GM12878 (cell line): ENCODE data around the gene LRRC2. TPM values are rescaled to one million over a fixed set of nuclear protein-coding genes. Genes with fewer than 3 reads are reported as not detected.

ENCODE experiments used
- ATAC-seq: fragments of 200-7000 bp; cut with Tn5 transposase; 3 replicates; pipeline ENCODE4 v1.9.1; 2020; ENCODE audit warnings: mild to moderate bottlenecking, moderate library complexity
- BruUV-seq: library from RNA; stranded (reverse); fragments of 400-500 nt; replicated peaks from 2 replicates; lab custom pipeline; 2021; lab: Mats Ljungman, UMichigan
- CTCF ChIA-PET: fragments of 300-600 bp; sonication (Branson Sonifier 250); formaldehyde crosslinking; extraction: SDS; loops from one replicate; lab custom pipeline; 2021; ENCODE audit warnings: inconsistent platforms; lab: Yijun Ruan, JAX
- POLR2A ChIA-PET: fragments of 350-600 bp; formaldehyde crosslinking; extraction: SDS; loops from one replicate; lab custom pipeline; 2021; ENCODE audit warnings: inconsistent platforms; lab: Charles Lee
- RAD21 ChIA-PET: fragments of 300-600 bp; sonication (Branson Sonifier 250); formaldehyde crosslinking; loops from one replicate; lab custom pipeline; 2023; ENCODE audit warnings: antibody characterized with exemption; ENCODE audit not compliant: unreplicated experiment; lab: Charles Lee
- SMC1A ChIA-PET: fragments of 300-600 bp; sonication (Branson Sonifier 250); formaldehyde crosslinking; loops from one replicate; lab custom pipeline; 2023; ENCODE audit not compliant: unreplicated experiment, uncharacterized antibody; lab: Charles Lee
- DNase-seq: peaks from one replicate; pipeline ENCODE4 v3.0.0-alpha.2; 2011; ENCODE audit warnings: low read depth, low spot score
- FAIRE-seq: peaks from 3 replicates; lab custom pipeline; 2011; peaks lifted over from hg19 to GRCh38; lab: Jason Lieb, UNC
- H2AFZ ChIP-seq: 2 replicates; pipeline ENCODE4 v1.6.0; 2011; ENCODE audit warnings: low read depth, low read length, control low read depth; ENCODE audit not compliant: control insufficient read depth
- H3K27ac ChIP-seq: 2 replicates; pipeline ENCODE4 v1.5.1; 2011; ENCODE audit warnings: control low read depth; ENCODE audit not compliant: control insufficient read depth, insufficient read depth
- H3K27me3 ChIP-seq, 2 experiments: replicated peaks in 1 of 2; 2 replicates each; pipeline versions ENCODE4 v1.6.0 to v1.6.1; 2011; ENCODE audit warnings: low read length in 1 of 2; ENCODE audit not compliant: control insufficient read depth in 2 of 2, insufficient read depth in 2 of 2
- H3K36me3 ChIP-seq, 2 experiments: 2 replicates each; pipeline ENCODE4 v1.5.1; 2011; ENCODE audit warnings: low read length in 1 of 2; ENCODE audit not compliant: control insufficient read depth in 2 of 2, insufficient read depth in 2 of 2
- H3K4me1 ChIP-seq: 2 replicates; pipeline ENCODE4 v1.6.1; 2011; ENCODE audit warnings: mild to moderate bottlenecking, low read length, moderate library complexity, mixed read lengths; ENCODE audit not compliant: control insufficient read depth, insufficient read depth
- H3K4me2 ChIP-seq: 2 replicates; pipeline ENCODE4 v1.6.0; 2011; ENCODE audit warnings: control low read depth; ENCODE audit not compliant: control insufficient read depth, insufficient read depth
- H3K4me3 ChIP-seq: fragments of 200-600 bp; sonication (generic); 2 replicates; pipeline ENCODE4 v1.5.1; 2016
- H3K79me2 ChIP-seq: 2 replicates; pipeline ENCODE4 v1.6.0; 2011; ENCODE audit warnings: low read length; ENCODE audit not compliant: control insufficient read depth, insufficient read depth
- H3K9ac ChIP-seq: 2 replicates; pipeline ENCODE4 v1.8.0; 2011; ENCODE audit warnings: low read length, control low read depth, mixed read lengths; ENCODE audit not compliant: control insufficient read depth, insufficient read depth
- H3K9me3 ChIP-seq: replicated peaks from 3 replicates; pipeline ENCODE4 v1.5.1; 2011; ENCODE audit warnings: mild to moderate bottlenecking, low read length; ENCODE audit not compliant: control insufficient read depth, insufficient read depth
- H4K20me1 ChIP-seq: 2 replicates; pipeline ENCODE4 v1.6.0; 2011; ENCODE audit not compliant: control insufficient read depth, insufficient read depth
- ATF3 ChIP-seq: IDR thresholded peaks from 2 replicates; pipeline ENCODE4 v1.6.1; 2011; ENCODE audit warnings: low read depth, mild to moderate bottlenecking, low read length, moderate library complexity, borderline replicate concordance; ENCODE audit errors: extremely low read depth
- CTCF ChIP-seq, 3 experiments: IDR thresholded peaks in 2 of 3; conservative IDR thresholded peaks in 1 of 3; 2 replicates each; pipeline ENCODE4 v1.5.1; 2011; ENCODE audit warnings: low read depth in 3 of 3, low read length in 3 of 3, mild to moderate bottlenecking in 3 of 3, control low read depth in 2 of 3, moderate library complexity in 2 of 3, inconsistent platforms in 1 of 3, mixed read lengths in 1 of 3; ENCODE audit not compliant: control insufficient read depth in 2 of 3, insufficient read depth in 1 of 3; ENCODE audit errors: extremely low read depth in 1 of 3
- ESRRA ChIP-seq: IDR thresholded peaks from 2 replicates; pipeline ENCODE4 v1.6.1; 2012; ENCODE audit warnings: mild to moderate bottlenecking, low read length, improper control_type of control experiment
- IKZF2 ChIP-seq, 2 experiments: fragments of 450-650 bp; IDR thresholded peaks; 2 replicates each; pipeline ENCODE4 v1.6.1; 2017; ENCODE audit warnings: mild to moderate bottlenecking in 2 of 2, moderate library complexity in 2 of 2
- NFXL1 ChIP-seq: fragments of 450-650 bp; IDR thresholded peaks from 2 replicates; pipeline ENCODE4 v1.6.1; 2017; ENCODE audit warnings: antibody characterized with exemption, mild to moderate bottlenecking, borderline replicate concordance
- RB1 ChIP-seq: fragments of 450-650 bp; formaldehyde crosslinking; IDR thresholded peaks from 2 replicates; pipeline ENCODE4 v1.6.1; 2017; ENCODE audit warnings: mild to moderate bottlenecking, borderline replicate concordance
- SIN3A ChIP-seq: IDR thresholded peaks from 2 replicates; pipeline ENCODE4 v1.6.1; 2012; ENCODE audit warnings: low read depth, low read length, improper control_type of control experiment
- SMARCA5 ChIP-seq: fragments of 450-650 bp; IDR thresholded peaks from 2 replicates; pipeline ENCODE4 v1.6.1; 2017; ENCODE audit warnings: mild to moderate bottlenecking
- STAT3 ChIP-seq: IDR thresholded peaks from 2 replicates; pipeline ENCODE4 v1.6.1; 2011; ENCODE audit warnings: low read depth, low read length, improper control_type of control experiment
- USF1 ChIP-seq: IDR thresholded peaks from 2 replicates; pipeline ENCODE4 v1.6.1; 2011; ENCODE audit warnings: borderline replicate concordance, low read depth, mild to moderate bottlenecking, moderate library complexity, mixed read lengths, low read length; ENCODE audit not compliant: insufficient read depth; ENCODE audit errors: extremely low read length
- YY1 ChIP-seq: IDR thresholded peaks from 2 replicates; pipeline ENCODE4 v1.6.1; 2011; ENCODE audit warnings: low read depth, mild to moderate bottlenecking, low read length
- ZBTB11 ChIP-seq: fragments of 450-650 bp; formaldehyde crosslinking; IDR thresholded peaks from 2 replicates; pipeline ENCODE4 v1.5.0; 2022; ENCODE audit warnings: mild to moderate bottlenecking, missing genetic modification characterization
- ZBTB33 ChIP-seq: fragments of 450-650 bp; IDR thresholded peaks from 2 replicates; pipeline ENCODE4 v1.6.1; 2017; ENCODE audit warnings: mild to moderate bottlenecking
- WGBS: methylation state at CpG from one replicate; pipeline ENCODE4 v1.1.6; 2016; ENCODE audit warnings: low lambda C conversion rate; ENCODE audit not compliant: insufficient replicate concordance, insufficient coverage; ENCODE audit errors: missing lambda C conversion rate; 5-methylcytosine and 5-hydroxymethylcytosine counted together
- in situ Hi-C: fragments of 300-500 bp; cut with MboI; formaldehyde crosslinking; loops from 9 replicates; pipeline ENCODE4 v1.14.3; 2018; ENCODE audit warnings: mixed read lengths
- intact Hi-C: fragments of 100-400 bp; cut with micrococcal nuclease; formaldehyde crosslinking; loops from one replicate; pipeline ENCODE4 v1.14.2; 2022; ENCODE audit not compliant: unreplicated experiment
- polyA plus RNA-seq, 11 experiments: library from polyadenylated mRNA; depleted of rRNA in 4 of 11; unstranded in 6 of 11; stranded (reverse) in 5 of 11; fragments of >200 nt; fragmentation: Nextera tagmentation in 4 of 11; fragmentation: Illumina TruSeq in 1 of 11; extraction: Ambion mirVana in 4 of 11; extraction: Trizol in 1 of 11; gene quantifications; 1 replicate in 1 of 11; 2 replicates in 10 of 11; pipeline versions ENCODE4 v1.2.1 to v1.2.3, GENCODE V29; 2011 to 2016; ENCODE audit warnings: inconsistent platforms in 2 of 11, missing spikeins in 2 of 11, low read depth in 1 of 11
- total RNA-seq, 4 experiments: library from RNA; depleted of rRNA in 3 of 4; stranded (reverse); fragments of >200 nt in 3 of 4; fragmentation: Illumina TruSeq in 1 of 4; extraction: Trizol in 1 of 4; gene quantifications; 2 replicates each; pipeline versions ENCODE4 v1.2.1 to v1.2.3, GENCODE V29; 2013 to 2021

Gene LRRC2
- total and polyA plus RNA-seq, 10 of the 15 experiments (the other 5 are each of a cell fraction or from before 2014, with no cell fraction given): not detected

GRCh38 chr3:46488735-46489361, 77.3 kb downstream of the LRRC2 start:
- H3K4me2 ChIP-seq: peak overlapping the region; percentile 15
- peaks cover 5% of the 10 kb centered on the region for H3K4me1 ChIP-seq
- DNase-seq: peak; percentile 56
- ChIA-PET RAD21 (interaction anchor here (0.6 to 3.4 kb wide), 23 partner anchors 8 to 402 kb away, joined by 3 to 66 read pairs (median 4); no protein-coding TSS in a partner anchor), SMC1A (interaction anchor here (0.6 to 4.2 kb wide), 32 partner anchors 9 to 424 kb away, joined by 3 to 68 read pairs (median 4); partner anchors contain the start of genes CCR1, CCRL2 and RTP3), CTCF (interaction anchor here (0.6 to 11.0 kb wide), 62 partner anchors 8 to 1460 kb away, joined by 3 to 207 read pairs (median 4); partner anchors contain the start of genes ALS2CL, FAM240A and RTP3), POLR2A (interaction anchor here (1.0 kb wide), 1 partner anchor 73 kb away, joined by 3 read pairs; no protein-coding TSS in a partner anchor)
- H3K36me3 ChIP-seq: no peaks in the 10 kb centered on the region
- intact Hi-C loops (loop anchor here (1.0 kb wide), 2 partner anchors 69 to 141 kb away; no protein-coding TSS in a partner anchor), in situ Hi-C loops (loop anchor here (5.0 kb wide), 2 partner anchors 68 to 138 kb away; no protein-coding TSS in a partner anchor)
- H3K79me2 ChIP-seq: no peaks in the 10 kb centered on the region
- H3K9me3 ChIP-seq: no peaks in the 10 kb centered on the region
- no peaks in the 10 kb centered on the region for H4K20me1 ChIP-seq
- peaks cover 0 to 2% of the 10 kb centered on the region in 2 experiments; a peak in 1 of 4 replicates for H3K27me3 ChIP-seq
- ATAC-seq: peak; percentile 99
- H2AFZ ChIP-seq: peak overlapping the region; percentile 25
- 6% methylated on average over 26 of the region's 26 CpGs for WGBS
- BruUV-seq: no TSS peak
- no peak overlapping the region for H3K4me3 ChIP-seq
- no peak overlapping the region for H3K9ac ChIP-seq
- FAIRE-seq: peak; percentile 99
- no peak overlapping the region for H3K27ac ChIP-seq
- peak; percentile 35; the same call in 1 of the 2 replicates for TF ChIP-seq SIN3A
- TF ChIP-seq SMARCA5: peak; percentile 91; the same call in 1 of the 2 replicates
- no peak for TF ChIP-seq STAT3
- TF ChIP-seq IKZF2 (IDR thresholded peaks at IDR 0.05): no peak
- TF ChIP-seq ATF3: peak; percentile 65
- TF ChIP-seq ZBTB11 (CRISPR knock-in tag): no peak
- peak; percentile 89 for TF ChIP-seq YY1
- no peak for TF ChIP-seq USF1
- TF ChIP-seq NFXL1: no peak
- no peak for TF ChIP-seq ESRRA
- TF ChIP-seq CTCF (IDR thresholded peaks at IDR 0.05 in 2 of 3, conservative IDR thresholded peaks at IDR 0.05 in 1 of 3; ENCODE audit: control insufficient read depth in 2 of 3, extremely low read depth in 1 of 3, insufficient read depth in 1 of 3, low read depth in 3 of 3, low read length in 3 of 3): peak; percentile 100; a peak in 5 of 6 replicates
- no peak for TF ChIP-seq ZBTB33
- peak; percentile 94; the same call in 1 of the 2 replicates for TF ChIP-seq RB1
